Mesendoderm (in vitro differentiated cells): ENCODE measurements around the gene SLC6A7.

ENCODE experiments used
- DNase-seq: peaks from one replicate; pipeline ENCODE4 v3.0.0; 2013
- H2AK5ac ChIP-seq: 2 replicates; pipeline ENCODE4 v1.6.1; 2013; ENCODE audit warnings: low read length, inconsistent platforms
- H2BK120ac ChIP-seq: 2 replicates; pipeline ENCODE4 v1.6.1; 2013; ENCODE audit warnings: low read depth, mild to moderate bottlenecking, low read length, moderate library complexity, mixed read lengths
- H2BK15ac ChIP-seq: replicated peaks from 2 replicates; pipeline ENCODE4 v1.6.1; 2013; ENCODE audit warnings: low read depth, mild to moderate bottlenecking, moderate library complexity
- H2BK5ac ChIP-seq: 2 replicates; pipeline ENCODE4 v1.6.1; 2013; ENCODE audit warnings: low read length, inconsistent platforms
- H3K18ac ChIP-seq: 2 replicates; pipeline ENCODE4 v1.6.1; 2013; ENCODE audit warnings: mild to moderate bottlenecking, low read length, mixed read lengths
- H3K23ac ChIP-seq: one replicate; pipeline ENCODE4 v1.6.1; 2013; ENCODE audit warnings: low read length
- H3K27ac ChIP-seq: 2 replicates; pipeline ENCODE4 v1.5.1; 2013; ENCODE audit warnings: low read depth, mild to moderate bottlenecking, inconsistent platforms, low read length, moderate library complexity
- H3K27me3 ChIP-seq: 2 replicates; pipeline ENCODE4 v1.6.1; 2013; ENCODE audit warnings: low read length, control low read depth, mild to moderate bottlenecking, inconsistent platforms; ENCODE audit not compliant: insufficient read depth, poor library complexity
- H3K36me3 ChIP-seq: 2 replicates; pipeline ENCODE4 v1.6.1; 2013; ENCODE audit warnings: low read length, inconsistent platforms; ENCODE audit not compliant: control insufficient read depth, insufficient read depth
- H3K4ac ChIP-seq: one replicate; pipeline ENCODE4 v1.6.1; 2013; ENCODE audit warnings: low read depth, mild to moderate bottlenecking, low read length, moderate library complexity
- H3K4me1 ChIP-seq: 2 replicates; pipeline ENCODE4 v1.6.1; 2013; ENCODE audit warnings: low read depth, low read length, inconsistent platforms; ENCODE audit not compliant: control insufficient read depth
- H3K4me2 ChIP-seq: 2 replicates; pipeline ENCODE4 v1.6.1; 2013; ENCODE audit warnings: low read length
- H3K4me3 ChIP-seq: 2 replicates; pipeline ENCODE4 v1.5.1; 2013; ENCODE audit warnings: mild to moderate bottlenecking, low read length
- H3K56ac ChIP-seq: one replicate; pipeline ENCODE4 v1.6.1; 2013; ENCODE audit warnings: low read length
- H3K79me1 ChIP-seq: 2 replicates; pipeline ENCODE4 v1.6.1; 2013; ENCODE audit warnings: low read length, inconsistent platforms
- H3K79me2 ChIP-seq: 2 replicates; pipeline ENCODE4 v1.6.1; 2013; ENCODE audit warnings: mild to moderate bottlenecking, low read length; ENCODE audit not compliant: control insufficient read depth, insufficient read depth
- H3K9ac ChIP-seq: 2 replicates; pipeline ENCODE4 v1.6.1; 2013; ENCODE audit warnings: low read length, inconsistent platforms
- H4K5ac ChIP-seq: one replicate; pipeline ENCODE4 v1.6.1; 2013; ENCODE audit warnings: low read length
- H4K8ac ChIP-seq: one replicate; pipeline ENCODE4 v1.6.1; 2013; ENCODE audit warnings: low read depth, mild to moderate bottlenecking, control low read depth, low read length, moderate library complexity
- WGBS: extraction: QIAGEN DNeasy Blood & Tissue Kit; methylation state at CpG from one replicate; pipeline ENCODE4 v1.1.7; 2013; ENCODE audit warnings: low lambda C conversion rate, missing lambda C conversion rate; ENCODE audit not compliant: insufficient coverage; ENCODE audit errors: extremely low coverage; 5-methylcytosine and 5-hydroxymethylcytosine counted together

Gene SLC6A7

DNA sequence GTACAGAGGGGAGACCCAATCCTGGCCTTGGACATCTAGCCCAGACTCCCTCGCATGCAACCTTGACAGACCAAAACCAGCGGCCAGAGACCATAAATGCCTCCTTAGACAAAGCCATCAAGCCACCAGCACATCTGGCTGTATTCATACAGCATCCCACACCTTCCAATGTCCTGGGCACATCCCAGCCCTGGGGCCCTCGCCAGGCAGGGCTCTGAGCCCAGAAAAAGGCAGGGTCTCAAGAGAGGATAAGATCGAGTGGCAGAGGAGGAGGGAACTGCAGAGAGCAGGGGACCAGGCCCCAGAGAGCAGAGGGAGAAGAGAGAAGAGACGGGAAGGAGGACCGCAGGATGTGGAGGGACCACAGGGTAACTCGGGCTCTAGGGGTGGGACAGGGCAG is 54.3 kb downstream of the SLC6A7 start:
- Histone ChIP-seq H3K4ac (no peak overlapping the region), H4K5ac (no peak overlapping the region), H3K4me2 (no peak overlapping the region), H3K4me3 (no peak overlapping the region), H2BK15ac (no peak overlapping the region), H2BK5ac (no peak overlapping the region), H3K36me3 (no peaks in the 10 kb centered on the region), H3K4me1 (no peaks in the 10 kb centered on the region), H2BK120ac (no peak overlapping the region), H3K27ac (no peak overlapping the region), H3K9ac (no peak overlapping the region), H2AK5ac (no peak overlapping the region), H3K18ac (no peak overlapping the region), H3K27me3 (no peaks in the 10 kb centered on the region), H3K79me2 (no peaks in the 10 kb centered on the region), H4K8ac (no peak overlapping the region), H3K56ac (no peak overlapping the region), H3K79me1 (no peaks in the 10 kb centered on the region), H3K23ac (no peak overlapping the region)
- no peak for DNase-seq
- WGBS, result no CpG with 5 or more reads among the region's 7 CpGs

DNA sequence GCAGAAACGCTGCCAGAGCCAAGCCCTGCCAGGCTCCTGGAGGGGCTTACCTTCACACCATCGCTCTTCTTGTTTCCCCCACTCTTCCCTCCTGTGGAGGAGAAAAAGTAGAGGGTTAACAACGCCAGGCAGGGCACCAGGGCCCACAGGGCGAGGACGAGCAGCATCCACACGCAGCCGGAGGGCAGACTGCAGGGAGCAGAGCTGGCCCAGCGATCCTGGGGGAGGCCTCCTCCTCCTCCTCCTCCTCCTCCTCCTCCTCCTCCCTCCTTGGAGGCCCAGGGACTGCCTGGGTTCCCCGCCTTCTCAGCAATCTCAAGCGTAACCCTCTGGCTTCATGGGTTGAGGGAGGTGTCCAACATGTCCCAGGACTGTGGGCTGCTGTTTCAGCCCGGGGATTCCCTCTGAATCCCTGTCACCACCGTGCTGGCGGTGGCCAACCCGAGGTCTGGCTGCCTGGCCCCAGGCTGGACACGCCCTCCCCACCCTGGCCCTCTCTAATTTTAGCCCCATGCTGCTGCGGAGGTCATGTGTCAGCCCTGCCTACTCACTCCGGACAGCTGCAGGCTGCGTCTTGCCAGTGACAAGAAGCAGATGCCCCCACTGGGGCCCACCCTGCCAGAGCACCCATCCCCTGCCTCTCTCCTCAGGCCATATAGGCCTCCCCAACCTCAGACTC is 55.4 kb downstream of the SLC6A7 start:
- H4K8ac ChIP-seq, result no peak overlapping the region
- no peaks in the 10 kb centered on the region for H3K4me1 ChIP-seq
- no peaks in the 10 kb centered on the region for H3K79me1 ChIP-seq
- H3K56ac ChIP-seq, result no peak overlapping the region
- H2BK120ac ChIP-seq, result no peak overlapping the region
- no peak overlapping the region for H3K4me3 ChIP-seq
- H2BK15ac ChIP-seq, result no peak overlapping the region
- H2BK5ac ChIP-seq, result no peak overlapping the region
- H2AK5ac ChIP-seq, result no peak overlapping the region
- no peak overlapping the region for H4K5ac ChIP-seq
- H3K23ac ChIP-seq, result no peak overlapping the region
- no peak for DNase-seq
- H3K4ac ChIP-seq, result no peak overlapping the region
- H3K9ac ChIP-seq, result no peak overlapping the region
- no peak overlapping the region for H3K4me2 ChIP-seq
- no peak overlapping the region for H3K27ac ChIP-seq
- no peak overlapping the region for H3K18ac ChIP-seq
- H3K36me3 ChIP-seq, result no peaks in the 10 kb centered on the region
- no peaks in the 10 kb centered on the region for H3K27me3 ChIP-seq
- no CpG with 5 or more reads among the region's 18 CpGs for WGBS
- H3K79me2 ChIP-seq, result no peaks in the 10 kb centered on the region

DNA sequence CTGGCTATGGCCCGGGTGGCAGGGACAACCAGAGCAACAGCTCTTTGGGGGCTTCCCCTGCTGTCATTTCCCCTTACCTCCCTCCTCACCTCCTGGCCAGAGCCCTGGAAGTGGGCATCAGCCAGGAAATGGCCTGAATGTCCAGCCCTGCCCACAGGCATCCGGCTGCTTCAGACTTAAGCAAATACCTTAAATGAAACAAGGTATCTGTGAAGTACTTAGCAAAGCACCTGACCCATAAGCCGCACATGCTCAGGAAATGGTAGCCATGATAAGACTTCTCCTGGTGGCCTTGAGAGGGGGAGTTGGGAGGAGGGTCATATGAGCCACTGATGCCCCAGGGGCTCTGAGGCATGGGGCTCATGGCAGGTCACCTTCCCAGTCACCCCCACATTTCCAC is 55.9 kb downstream of the SLC6A7 start:
- H4K5ac ChIP-seq, result no peak overlapping the region
- H3K4ac ChIP-seq, result no peak overlapping the region
- no peak for DNase-seq
- no peaks in the 10 kb centered on the region for H3K79me1 ChIP-seq
- no peak overlapping the region for H3K56ac ChIP-seq
- H3K18ac ChIP-seq, result no peak overlapping the region
- no peaks in the 10 kb centered on the region for H3K36me3 ChIP-seq
- H3K23ac ChIP-seq, result no peak overlapping the region
- H3K79me2 ChIP-seq, result no peaks in the 10 kb centered on the region
- H3K9ac ChIP-seq, result no peak overlapping the region
- H2BK15ac ChIP-seq, result no peak overlapping the region
- H3K27ac ChIP-seq, result no peak overlapping the region
- no peak overlapping the region for H3K4me3 ChIP-seq
- H4K8ac ChIP-seq, result no peak overlapping the region
- no peaks in the 10 kb centered on the region for H3K27me3 ChIP-seq
- WGBS, result no CpG with 5 or more reads among the region's 3 CpGs
- H2AK5ac ChIP-seq, result no peak overlapping the region
- no peak overlapping the region for H3K4me2 ChIP-seq
- H3K4me1 ChIP-seq, result no peaks in the 10 kb centered on the region
- H2BK5ac ChIP-seq, result no peak overlapping the region
- H2BK120ac ChIP-seq, result no peak overlapping the region

DNA sequence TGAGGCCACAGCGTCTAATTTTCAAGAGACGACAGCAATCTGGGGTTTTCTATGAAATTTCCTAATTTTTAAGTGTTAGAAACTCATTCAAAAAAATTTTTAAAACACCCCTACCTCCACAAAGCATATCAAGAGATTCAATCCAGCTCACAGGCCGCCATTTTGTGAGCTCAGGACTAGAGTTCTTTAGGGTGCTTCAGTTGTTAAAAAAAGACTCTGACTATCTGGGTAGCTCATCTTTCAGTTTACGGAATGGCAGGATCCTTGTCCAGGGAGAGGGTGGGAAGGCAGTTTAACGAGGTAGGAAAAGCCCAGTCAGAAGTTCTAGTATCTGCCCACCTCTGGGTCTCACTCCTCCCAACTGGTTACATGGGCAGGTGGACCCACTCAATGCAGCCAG is 56.6 kb downstream of the SLC6A7 start:
- Histone ChIP-seq H2AK5ac (no peak overlapping the region), H4K5ac (no peak overlapping the region), H3K27me3 (no peaks in the 10 kb centered on the region), H3K4me2 (no peak overlapping the region), H3K79me2 (no peaks in the 10 kb centered on the region), H3K23ac (no peak overlapping the region), H3K36me3 (no peaks in the 10 kb centered on the region), H3K4me3 (no peak overlapping the region), H3K4me1 (no peaks in the 10 kb centered on the region), H4K8ac (no peak overlapping the region), H3K27ac (no peak overlapping the region), H2BK5ac (no peak overlapping the region), H3K79me1 (no peaks in the 10 kb centered on the region), H2BK120ac (no peak overlapping the region), H2BK15ac (no peak overlapping the region), H3K9ac (no peak overlapping the region), H3K18ac (no peak overlapping the region), H3K4ac (no peak overlapping the region), H3K56ac (no peak overlapping the region)
- no CpG with 5 or more reads among the region's 5 CpGs for WGBS
- no peak for DNase-seq

DNA sequence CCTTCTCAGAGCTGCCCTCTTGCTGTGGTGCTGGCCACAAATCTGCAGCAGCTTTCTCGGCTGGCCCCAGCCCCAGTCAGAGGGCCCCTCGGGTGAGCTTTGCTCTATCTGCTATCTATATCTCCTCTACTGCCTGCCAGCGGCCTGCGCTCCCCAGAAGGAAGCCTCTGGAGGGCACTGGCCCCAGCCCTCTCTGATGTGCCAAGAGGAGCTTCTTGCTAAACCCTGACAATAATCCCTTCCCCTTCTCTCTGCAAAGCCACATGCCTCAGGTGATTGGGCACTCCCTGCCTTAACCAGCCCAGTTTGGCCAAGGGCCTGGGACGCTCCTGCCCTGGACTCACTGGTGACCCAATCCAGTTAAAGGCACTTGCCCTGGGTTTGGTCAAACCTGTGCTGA is 57.0 kb downstream of the SLC6A7 start:
- H3K79me1 ChIP-seq, result no peaks in the 10 kb centered on the region
- no peak overlapping the region for H3K4ac ChIP-seq
- no peaks in the 10 kb centered on the region for H3K27me3 ChIP-seq
- WGBS, result no CpG with 5 or more reads among the region's 5 CpGs
- no peak overlapping the region for H3K23ac ChIP-seq
- no peaks in the 10 kb centered on the region for H3K36me3 ChIP-seq
- no peak overlapping the region for H2BK120ac ChIP-seq
- H3K27ac ChIP-seq, result no peak overlapping the region
- no peak for DNase-seq
- no peak overlapping the region for H3K18ac ChIP-seq
- H2BK5ac ChIP-seq, result no peak overlapping the region
- H3K79me2 ChIP-seq, result no peaks in the 10 kb centered on the region
- no peak overlapping the region for H3K9ac ChIP-seq
- no peak overlapping the region for H4K8ac ChIP-seq
- no peak overlapping the region for H3K4me3 ChIP-seq
- no peak overlapping the region for H4K5ac ChIP-seq
- H3K4me1 ChIP-seq, result no peaks in the 10 kb centered on the region
- no peak overlapping the region for H2BK15ac ChIP-seq
- no peak overlapping the region for H3K56ac ChIP-seq
- H3K4me2 ChIP-seq, result no peak overlapping the region
- H2AK5ac ChIP-seq, result no peak overlapping the region

DNA sequence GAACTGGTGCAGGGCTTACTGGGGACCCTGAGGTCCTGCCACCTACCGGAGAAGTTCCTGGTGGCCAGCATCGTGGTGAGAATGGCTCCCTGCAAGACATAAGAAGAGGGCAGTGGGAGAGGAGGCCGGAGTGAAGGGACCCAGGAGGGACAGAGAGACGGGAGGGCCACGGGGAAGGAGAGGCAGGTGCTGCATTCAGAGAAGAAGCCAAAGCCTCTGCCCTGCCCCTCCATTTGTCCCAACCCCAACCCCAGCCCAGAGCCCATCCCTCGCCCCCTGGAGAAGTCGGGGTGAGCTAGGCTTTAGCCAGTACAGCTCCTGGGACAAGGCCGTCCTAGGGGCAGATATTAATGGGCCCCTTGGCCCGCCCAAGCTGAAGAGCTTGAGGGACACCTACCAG is 57.9 kb downstream of the SLC6A7 start:
- Histone ChIP-seq H3K27me3 (no peaks in the 10 kb centered on the region), H3K56ac (no peak overlapping the region), H2BK5ac (no peak overlapping the region), H2AK5ac (no peak overlapping the region), H3K79me2 (no peaks in the 10 kb centered on the region), H3K27ac (no peak overlapping the region), H3K79me1 (no peaks in the 10 kb centered on the region), H4K5ac (no peak overlapping the region), H2BK120ac (no peak overlapping the region), H3K18ac (no peak overlapping the region), H3K4me3 (no peak overlapping the region), H3K36me3 (no peaks in the 10 kb centered on the region), H3K4ac (no peak overlapping the region), H2BK15ac (no peak overlapping the region), H3K4me1 (no peaks in the 10 kb centered on the region), H3K23ac (no peak overlapping the region), H3K4me2 (no peak overlapping the region), H3K9ac (no peak overlapping the region), H4K8ac (no peak overlapping the region)
- no peak for DNase-seq
- WGBS, result no CpG with 5 or more reads among the region's 9 CpGs
